K562 (cell line): ENCODE results near the gene RMND5B. TPM values are rescaled to one million over a fixed set of nuclear protein-coding genes. Genes with fewer than 3 reads are reported as not detected.

Experiments used
- ATAC-seq: fragments of 200-7000 bp; cut with Tn5 transposase; 3 replicates; pipeline ENCODE4 v1.9.1; 2020; ENCODE audit warnings: moderate library complexity
- BruUV-seq: library from RNA; stranded (reverse); fragments of 400-500 nt; replicated peaks from 2 replicates; lab custom pipeline; 2021; lab: Mats Ljungman, UMichigan
- CTCF ChIA-PET: fragments of 300-600 bp; formaldehyde crosslinking; extraction: SDS; loops from one replicate; lab custom pipeline; 2021; ENCODE audit warnings: low intra/inter-chr PET ratio; lab: Yijun Ruan, JAX
- POLR2A ChIA-PET: fragments of 300-600, 350-650 bp; sonication (Branson Sonifier 250); formaldehyde crosslinking; extraction: SDS; loops from one replicate; lab custom pipeline; 2021; ENCODE audit warnings: antibody characterized with exemption, inconsistent platforms; lab: Yijun Ruan, JAX
- DNase-seq, 4 experiments: peaks; one replicate each; pipeline versions ENCODE4 v3.0.0 to v3.0.0-alpha.2; 2011 to 2018; ENCODE audit warnings: low spot score in 3 of 4, mixed read lengths in 3 of 4; ENCODE audit errors: extremely low read depth in 1 of 4
- FAIRE-seq: peaks from 2 replicates; lab custom pipeline; 2011; peaks lifted over from hg19 to GRCh38; lab: Jason Lieb, UNC
- H2AFZ ChIP-seq: 2 replicates; pipeline ENCODE4 v1.6.0; 2011; ENCODE audit warnings: low read depth, low read length, control low read depth, inconsistent platforms
- H3K27ac ChIP-seq: fragments of 200-600 bp; 3 replicates; pipeline ENCODE4 v1.8.0; 2011; ENCODE audit warnings: low read depth, mild to moderate bottlenecking, control low read depth, inconsistent platforms, low read length, moderate library complexity, mixed read lengths; ENCODE audit errors: extremely low read depth
- H3K27me3 ChIP-seq, 2 experiments: fragments of 300-600 bp in 1 of 2; 2 replicates in 1 of 2; 3 replicates in 1 of 2; pipeline versions ENCODE4 v1.6.0 to v1.8.0; 2011; ENCODE audit warnings: inconsistent platforms in 2 of 2, low read length in 2 of 2, mild to moderate bottlenecking in 1 of 2, mixed read lengths in 1 of 2, moderate library complexity in 1 of 2; ENCODE audit not compliant: control insufficient read depth in 2 of 2, insufficient read depth in 2 of 2
- H3K36me3 ChIP-seq: fragments of 300-600 bp; 3 replicates; pipeline ENCODE4 v1.8.0; 2011; ENCODE audit warnings: mild to moderate bottlenecking, low read length, inconsistent platforms; ENCODE audit not compliant: control insufficient read depth, insufficient read depth
- H3K4me1 ChIP-seq, 2 experiments: fragments of 200-600 bp in 1 of 2; replicated peaks in 1 of 2; 2 replicates in 1 of 2; 3 replicates in 1 of 2; pipeline versions ENCODE4 v1.5.1 to v1.8.0; 2011; ENCODE audit warnings: inconsistent platforms in 2 of 2, low read length in 2 of 2, mild to moderate bottlenecking in 1 of 2, mixed read lengths in 1 of 2, moderate library complexity in 1 of 2; ENCODE audit not compliant: control insufficient read depth in 2 of 2, insufficient read depth in 2 of 2
- H3K4me2 ChIP-seq: 2 replicates; pipeline ENCODE4 v1.6.1; 2011; ENCODE audit warnings: low read length, control low read depth, inconsistent platforms, mixed read lengths; ENCODE audit not compliant: insufficient read depth
- H3K4me3 ChIP-seq: fragments of 200-600 bp; sonication (generic), shearing (Covaris generic); 2 replicates; pipeline ENCODE4 v1.5.1; 2016; ENCODE audit warnings: control low read depth, inconsistent platforms
- H3K79me2 ChIP-seq: fragments of 200-600 bp; 3 replicates; pipeline ENCODE4 v1.8.0; 2011; ENCODE audit warnings: low read length, inconsistent platforms; ENCODE audit not compliant: control insufficient read depth, insufficient read depth
- H3K9ac ChIP-seq, 2 experiments: 2 replicates each; pipeline versions ENCODE4 v1.6.0 to v1.6.1; 2011; ENCODE audit warnings: low read depth in 2 of 2, low read length in 2 of 2, control low read depth in 1 of 2, inconsistent platforms in 1 of 2, mild to moderate bottlenecking in 1 of 2, mixed read lengths in 1 of 2; ENCODE audit not compliant: insufficient read depth in 1 of 2
- H3K9me1 ChIP-seq: one replicate; pipeline ENCODE4 v1.6.0; 2011; ENCODE audit warnings: inconsistent platforms, mild to moderate bottlenecking, low read length, moderate library complexity; ENCODE audit not compliant: control insufficient read depth, insufficient read depth
- H3K9me3 ChIP-seq: replicated peaks from 2 replicates; pipeline ENCODE4 v1.5.1; 2011; ENCODE audit warnings: low read depth, low read length, inconsistent platforms; ENCODE audit not compliant: control insufficient read depth, insufficient read depth
- H4K20me1 ChIP-seq: replicated peaks from 2 replicates; pipeline ENCODE4 v1.6.1; 2011; ENCODE audit warnings: low read length, inconsistent platforms, mixed read lengths; ENCODE audit not compliant: control insufficient read depth, insufficient read depth
- BHLHE40 ChIP-seq: IDR thresholded peaks from 2 replicates; pipeline ENCODE4 v1.6.1; 2011; ENCODE audit warnings: low read length, improper control_type of control experiment
- CEBPG ChIP-seq, 3 experiments: fragments of 200-800 bp in 1 of 3; sonication (Bioruptor generic) in 1 of 3; sonication (generic) in 1 of 3; formaldehyde crosslinking in 1 of 3; IDR thresholded peaks in 2 of 3; conservative IDR thresholded peaks in 1 of 3; 2 replicates each; pipeline versions ENCODE4 v1.6.1 to v1.8.0; 2016 to 2022; ENCODE audit warnings: missing compliant biosample characterization in 2 of 3, missing genetic modification characterization in 2 of 3, mild to moderate bottlenecking in 1 of 3, missing genetic modification reagents in 1 of 3
- KDM1A ChIP-seq, 2 experiments: fragments of 450-650 bp; IDR thresholded peaks; 2 replicates each; pipeline ENCODE4 v1.6.1; 2016; ENCODE audit warnings: mild to moderate bottlenecking in 2 of 2
- PCBP2 ChIP-seq: fragments of 200-400 bp; formaldehyde crosslinking; IDR thresholded peaks from 2 replicates; pipeline ENCODE4 v1.6.1; 2018; ENCODE audit warnings: low read length, low read depth, mild to moderate bottlenecking, moderate library complexity; ENCODE audit not compliant: poor library complexity, severe bottlenecking
- TAF9B ChIP-seq: fragments of 450-650 bp; IDR thresholded peaks from 2 replicates; pipeline ENCODE4 v1.6.1; 2018; ENCODE audit warnings: mild to moderate bottlenecking; ENCODE audit not compliant: partially characterized antibody
- TBL1XR1 ChIP-seq, 2 experiments: IDR thresholded peaks; 2 replicates each; pipeline ENCODE4 v1.6.1; 2012; ENCODE audit warnings: improper control_type of control experiment in 2 of 2, low read length in 2 of 2, mild to moderate bottlenecking in 1 of 2
- USF1 ChIP-seq: sonication (generic); formaldehyde crosslinking; IDR thresholded peaks from 2 replicates; pipeline ENCODE4 v1.9.0; 2022; ENCODE audit warnings: mild to moderate bottlenecking, missing genetic modification reagents
- ZEB2 ChIP-seq: fragments of 450-650 bp; IDR thresholded peaks from 2 replicates; pipeline ENCODE4 v1.6.1; 2016
- ZNF586 ChIP-seq: fragments of 450-650 bp; formaldehyde crosslinking; conservative IDR thresholded peaks from 2 replicates; pipeline ENCODE4 v1.4.0; 2020; ENCODE audit warnings: mild to moderate bottlenecking, moderate library complexity
- ZNF76 ChIP-seq: fragments of 250-450 bp; sonication (Bioruptor Pico); IDR thresholded peaks from 2 replicates; pipeline ENCODE4 v1.4.0; 2020; ENCODE audit warnings: mild to moderate bottlenecking, moderate library complexity, borderline replicate concordance
- WGBS: fragments of 100-300 bp; shearing (Covaris generic); methylation state at CpG from one replicate; pipeline ENCODE4 v1.1.6; 2016; ENCODE audit warnings: low coverage, mixed read lengths; ENCODE audit not compliant: insufficient coverage; ENCODE audit errors: missing lambda C conversion rate; 5-methylcytosine and 5-hydroxymethylcytosine counted together
- in situ Hi-C: fragments of 300-500 bp; cut with MboI; formaldehyde crosslinking; loops from 4 replicates; pipeline ENCODE4 v1.15.0; 2018; ENCODE audit warnings: inconsistent platforms, mixed read lengths
- intact Hi-C: fragments of 100-400 bp; cut with micrococcal nuclease; formaldehyde crosslinking; loops from 2 replicates; pipeline ENCODE4 v1.14.2; 2022
- polyA plus RNA-seq, 8 experiments: library from polyadenylated mRNA; depleted of rRNA in 4 of 8; stranded (reverse) in 5 of 8; unstranded in 3 of 8; fragments of >200 nt; fragmentation: Nextera tagmentation in 2 of 8; fragmentation: Illumina TruSeq in 1 of 8; extraction: Ambion mirVana in 2 of 8; extraction: Trizol in 1 of 8; gene quantifications; 2 replicates each; pipeline versions ENCODE4 v1.2.1 to v1.2.3, GENCODE V29; 2011 to 2014; ENCODE audit warnings: inconsistent platforms in 1 of 8, missing spikeins in 1 of 8
- total RNA-seq, 7 experiments: library from RNA; depleted of rRNA in 6 of 7; stranded (reverse); fragments of >200 nt in 6 of 7; fragmentation: Illumina TruSeq in 2 of 7; extraction: Trizol in 2 of 7; gene quantifications; 2 replicates each; pipeline versions ENCODE4 v1.2.1 to v1.2.3, GENCODE V29; 2011 to 2021; ENCODE audit warnings: low replicate concordance in 1 of 7

RMND5B gene
- total and polyA plus RNA-seq, 9 of the 15 experiments (the other 6 are each of a cell fraction or from before 2014, with no cell fraction given) = 2.6 to 57.0 (median 28.3) TPM

- peaks cover 4 to 14% of the 10 kb centered on the region in 2 experiments; a peak in 2 of 5 replicates for H3K4me1 ChIP-seq
- in situ Hi-C loops (no loop called here), intact Hi-C loops (no loop called here)
- H3K79me2 ChIP-seq = no peaks in the 10 kb centered on the region
- no TSS peak for BruUV-seq
- FAIRE-seq = no peak
- 37% methylated on average over 7 of the region's 7 CpGs for WGBS
- no peak overlapping the region for H3K27ac ChIP-seq
- H3K9ac ChIP-seq = no peak overlapping the region
- H3K9me3 ChIP-seq = no peaks in the 10 kb centered on the region
- ATAC-seq = no peak
- no peaks in the 10 kb centered on the region for H3K27me3 ChIP-seq
- no peaks in the 10 kb centered on the region for H3K9me1 ChIP-seq
- H3K4me3 ChIP-seq = no peak overlapping the region
- CTCF ChIA-PET = no interaction called here
- no peak for TF ChIP-seq CEBPG (CRISPR knock-in tag; IDR thresholded peaks at IDR 0.05)
- no peak for TF ChIP-seq CEBPG (tag; conservative IDR thresholded peaks at IDR 0.05 in 1 of 2, IDR thresholded peaks at IDR 0.05 in 1 of 2)
- TF ChIP-seq TBL1XR1 (IDR thresholded peaks at IDR 0.05; ENCODE audit: low read length in 2 of 2) = no peak
- TF ChIP-seq TAF9B = no peak
- TF ChIP-seq KDM1A (IDR thresholded peaks at IDR 0.05) = no peak
- TF ChIP-seq ZNF586 (CRISPR knock-in tag) = no peak
- no peak for TF ChIP-seq USF1 (CRISPR knock-in tag)
- no peak for TF ChIP-seq ZNF76
- no peak for TF ChIP-seq ZEB2
- no peak for TF ChIP-seq BHLHE40
- no peak for TF ChIP-seq PCBP2
- TF ChIP-seq, all 486 proteins: peak for 0
- Histone ChIP-seq H2AFZ (no peak overlapping the region), H3K4me2 (no peak overlapping the region), H4K20me1 (no peaks in the 10 kb centered on the region), H3K36me3 (no peaks in the 10 kb centered on the region)
- DNase-seq = no peak
- POLR2A ChIA-PET = interaction anchor here (1.2 kb wide), 1 partner anchor 8 kb away, joined by 3 read pairs; no protein-coding TSS in a partner anchor
Measured at GRCh38 chr5:178108446-178108845, 22.4 kb upstream of the RMND5B start.
